Measurements from ENCODE around the gene PITPNC1.

PITPNC1 gene

GRCh38 chr17:67600408-67600807 lies 223.3 kb downstream of the PITPNC1 start:
- DNase-seq (ENCODE audit: extremely low spot score, insufficient read length, low read depth) (no peak), FAIRE-seq (no peak)

GRCh38 chr17:67601897-67602296 lies 224.8 kb downstream of the PITPNC1 start:
- FAIRE-seq (no peak), DNase-seq (ENCODE audit: extremely low spot score, insufficient read length, low read depth) (no peak)

- no peak for DNase-seq (ENCODE audit: extremely low spot score, insufficient read length, low read depth)
- FAIRE-seq, result no peak
Observed at GRCh38 chr17:67602444-67602843, 225.4 kb downstream of the PITPNC1 start.

GRCh38 chr17:67602974-67603373 lies 225.9 kb downstream of the PITPNC1 start:
- FAIRE-seq, result peak; percentile 86
- DNase-seq (ENCODE audit: extremely low spot score, insufficient read length, low read depth), result peak; percentile 67

GRCh38 chr17:67605256-67605912 lies 228.3 kb downstream of the PITPNC1 start:
- DNase-seq (ENCODE audit: extremely low spot score, insufficient read length, low read depth), result no peak

GRCh38 chr17:67606471-67606870 lies 229.4 kb downstream of the PITPNC1 start:
- DNase-seq (ENCODE audit: extremely low spot score, insufficient read length, low read depth) (no peak), FAIRE-seq (no peak)

More at GRCh38 chr17:67605256-67605912, 228.3 kb downstream of the PITPNC1 start:
- FAIRE-seq, result no peak

GRCh38 chr17:67606896-67607604 lies 230.0 kb downstream of the PITPNC1 start:
- DNase-seq (ENCODE audit: extremely low spot score, insufficient read length, low read depth), result no peak
- no peak for FAIRE-seq

- FAIRE-seq, result no peak
- DNase-seq (ENCODE audit: extremely low spot score, insufficient read length, low read depth), result no peak
Observed at GRCh38 chr17:67610061-67610460, 233.0 kb downstream of the PITPNC1 start.

- FAIRE-seq (peak; percentile 24), DNase-seq (ENCODE audit: extremely low spot score, insufficient read length, low read depth) (no peak)
Observed at GRCh38 chr17:67613961-67614360, 236.9 kb downstream of the PITPNC1 start.

GRCh38 chr17:67615011-67615561 lies 238.0 kb downstream of the PITPNC1 start:
- no peak for DNase-seq (ENCODE audit: extremely low spot score, insufficient read length, low read depth)
- no peak for FAIRE-seq

- FAIRE-seq, result no peak
- DNase-seq (ENCODE audit: extremely low spot score, insufficient read length, low read depth), result no peak
Observed at GRCh38 chr17:67615736-67616135, 238.7 kb downstream of the PITPNC1 start.

GRCh38 chr17:67617304-67617899 lies 240.3 kb downstream of the PITPNC1 start:
- DNase-seq (ENCODE audit: extremely low spot score, insufficient read length, low read depth) (no peak), FAIRE-seq (no peak)

GRCh38 chr17:67619555-67619954 lies 242.5 kb downstream of the PITPNC1 start:
- DNase-seq (ENCODE audit: extremely low spot score, insufficient read length, low read depth), result no peak
- no peak for FAIRE-seq

- no peak for DNase-seq (ENCODE audit: extremely low spot score, insufficient read length, low read depth)
- FAIRE-seq, result no peak
Observed at GRCh38 chr17:67620088-67620487, 243.0 kb downstream of the PITPNC1 start.

- no peak for DNase-seq (ENCODE audit: extremely low spot score, insufficient read length, low read depth)
- FAIRE-seq, result no peak
Observed at GRCh38 chr17:67620636-67621035, 243.6 kb downstream of the PITPNC1 start.

GRCh38 chr17:67623767-67624166 lies 246.7 kb downstream of the PITPNC1 start:
- FAIRE-seq, result no peak

GRCh38 chr17:67624886-67625656 lies 248.0 kb downstream of the PITPNC1 start:
- DNase-seq (ENCODE audit: extremely low spot score, insufficient read length, low read depth) (no peak), FAIRE-seq (no peak)

More at GRCh38 chr17:67623767-67624166, 246.7 kb downstream of the PITPNC1 start:
- no peak for DNase-seq (ENCODE audit: extremely low spot score, insufficient read length, low read depth)

GRCh38 chr17:67625971-67626370 lies 248.9 kb downstream of the PITPNC1 start:
- FAIRE-seq (no peak), DNase-seq (ENCODE audit: extremely low spot score, insufficient read length, low read depth) (no peak)

GRCh38 chr17:67628580-67629013 lies 251.5 kb downstream of the PITPNC1 start:
- FAIRE-seq, result no peak

GRCh38 chr17:67629971-67630320 lies 252.9 kb downstream of the PITPNC1 start:
- FAIRE-seq (no peak), DNase-seq (ENCODE audit: extremely low spot score, insufficient read length, low read depth) (no peak)

More at GRCh38 chr17:67628580-67629013, 251.5 kb downstream of the PITPNC1 start:
- DNase-seq (ENCODE audit: extremely low spot score, insufficient read length, low read depth), result peak; percentile 29

Data from GM18507 (cell line).